AG09319 (cell line): ENCODE measurements around the gene PDLIM7.
A peak's percentile ranks its signal among the peaks of the same experiment; 100 is the strongest.

Experiments used
- DNase-seq: peaks from one replicate; pipeline ENCODE4 v3.0.0-alpha.2; 2010; ENCODE audit warnings: low read depth; ENCODE audit errors: extremely low read depth
- TF ChIP-seq, protein P1 (sequence below): IDR thresholded peaks from 2 replicates; pipeline ENCODE4 v1.5.1; 2011; ENCODE audit warnings: low read depth, mild to moderate bottlenecking, inconsistent platforms, low read length, moderate library complexity

The PDLIM7 gene

DNA sequence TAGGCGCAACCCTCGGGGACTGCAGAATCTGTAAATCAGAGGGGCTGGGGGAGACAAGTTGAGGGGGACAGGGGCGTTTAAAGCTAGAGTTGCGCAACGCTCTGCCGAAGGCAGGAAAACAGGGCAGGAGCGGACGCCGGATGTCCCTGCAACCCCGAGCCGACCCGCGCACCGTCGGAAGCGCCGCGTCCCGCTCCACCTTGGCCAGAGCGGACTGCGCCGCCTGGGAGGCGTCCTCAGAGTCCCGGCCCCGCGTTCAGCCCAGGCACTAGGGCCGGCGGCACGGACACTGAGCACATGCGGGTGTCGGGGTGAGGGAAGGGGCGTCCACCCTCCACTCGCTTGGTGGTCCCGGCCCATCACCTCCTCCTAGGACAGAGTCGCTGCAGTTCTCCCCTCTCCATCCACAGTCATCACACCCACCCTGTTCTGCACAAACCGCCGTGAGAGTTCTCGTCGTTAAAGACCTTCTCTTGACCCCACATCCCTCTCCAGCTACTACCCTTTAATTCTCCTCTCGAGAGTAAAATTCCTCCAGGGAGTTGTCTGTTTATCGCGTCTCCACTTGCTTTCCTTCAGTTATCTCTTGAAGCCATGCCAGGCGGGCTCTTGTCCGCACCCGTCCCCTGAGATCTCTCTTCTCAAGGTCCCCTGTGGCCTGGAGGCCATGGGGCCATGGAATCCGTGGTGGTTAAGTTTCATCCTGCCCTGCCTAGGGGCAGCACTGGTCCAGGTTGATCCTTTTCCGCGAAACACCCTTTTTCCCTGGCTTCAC lies 796 bp upstream of the PDLIM7 start:
- no peak for DNase-seq
- TF ChIP-seq, protein P1, sequence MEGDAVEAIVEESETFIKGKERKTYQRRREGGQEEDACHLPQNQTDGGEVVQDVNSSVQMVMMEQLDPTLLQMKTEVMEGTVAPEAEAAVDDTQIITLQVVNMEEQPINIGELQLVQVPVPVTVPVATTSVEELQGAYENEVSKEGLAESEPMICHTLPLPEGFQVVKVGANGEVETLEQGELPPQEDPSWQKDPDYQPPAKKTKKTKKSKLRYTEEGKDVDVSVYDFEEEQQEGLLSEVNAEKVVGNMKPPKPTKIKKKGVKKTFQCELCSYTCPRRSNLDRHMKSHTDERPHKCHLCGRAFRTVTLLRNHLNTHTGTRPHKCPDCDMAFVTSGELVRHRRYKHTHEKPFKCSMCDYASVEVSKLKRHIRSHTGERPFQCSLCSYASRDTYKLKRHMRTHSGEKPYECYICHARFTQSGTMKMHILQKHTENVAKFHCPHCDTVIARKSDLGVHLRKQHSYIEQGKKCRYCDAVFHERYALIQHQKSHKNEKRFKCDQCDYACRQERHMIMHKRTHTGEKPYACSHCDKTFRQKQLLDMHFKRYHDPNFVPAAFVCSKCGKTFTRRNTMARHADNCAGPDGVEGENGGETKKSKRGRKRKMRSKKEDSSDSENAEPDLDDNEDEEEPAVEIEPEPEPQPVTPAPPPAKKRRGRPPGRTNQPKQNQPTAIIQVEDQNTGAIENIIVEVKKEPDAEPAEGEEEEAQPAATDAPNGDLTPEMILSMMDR, result no peak

DNA sequence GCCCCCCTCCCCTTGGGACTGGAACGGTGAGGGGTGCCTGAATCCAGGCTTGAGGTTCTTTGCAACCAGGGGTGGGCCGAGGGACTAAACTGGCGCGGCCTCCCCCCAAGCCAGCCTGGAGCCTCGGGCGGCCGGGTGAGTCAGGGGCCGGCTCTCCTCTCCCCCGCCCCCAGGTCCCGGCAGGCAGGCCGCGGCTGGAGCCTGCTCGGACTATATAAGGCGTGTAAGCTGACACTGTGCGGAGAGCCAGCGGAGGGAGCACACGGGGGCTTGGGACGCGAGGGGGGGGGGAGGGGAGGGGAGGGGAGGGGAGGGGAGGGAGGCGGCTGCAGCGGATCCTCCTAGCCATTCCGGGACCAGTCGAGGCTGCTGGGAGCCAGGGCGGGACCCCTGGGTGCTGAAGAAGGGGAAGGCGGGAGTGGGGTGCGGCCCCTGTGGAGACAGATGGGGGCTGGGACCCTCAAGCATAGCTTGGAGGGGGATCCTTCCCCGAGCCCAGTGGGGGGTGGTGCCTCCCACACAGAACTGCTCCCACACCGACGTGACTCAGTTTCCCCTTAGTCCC lies 595 bp downstream of the PDLIM7 start:
- TF ChIP-seq, protein P1, result no peak
- peak; percentile 91 for DNase-seq

DNA sequence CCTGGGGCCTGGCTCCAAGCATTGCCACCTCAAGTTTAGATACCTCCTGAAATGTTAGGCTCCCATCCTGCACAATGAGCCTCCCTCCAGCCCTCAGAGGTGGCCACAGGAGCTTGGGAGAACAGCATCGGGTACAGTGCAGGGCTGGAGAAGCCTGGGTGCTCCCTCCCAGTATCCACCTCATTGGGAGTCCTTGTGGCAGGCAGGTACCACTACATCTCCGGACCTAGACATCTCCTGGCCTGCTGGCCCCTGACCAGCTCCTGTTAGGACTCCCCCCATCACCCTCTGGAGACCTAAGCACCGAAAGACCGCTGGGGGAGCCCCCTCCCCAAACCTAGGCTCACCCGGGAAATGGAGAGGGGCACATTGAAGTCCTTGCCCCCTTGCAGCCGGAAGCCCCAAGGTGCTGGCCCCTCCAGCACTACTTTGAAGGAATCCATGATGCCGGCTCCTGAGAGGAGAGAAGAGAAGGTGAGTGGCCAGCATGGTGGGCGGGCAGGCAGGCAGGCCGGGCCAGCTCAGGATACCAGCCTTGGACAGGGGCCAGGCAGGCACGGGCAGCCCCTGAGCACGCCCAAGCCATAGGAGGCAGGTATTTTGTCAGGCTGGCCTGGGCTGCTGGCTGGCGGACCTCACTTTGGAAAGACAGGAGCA lies 1.2 kb downstream of the PDLIM7 start:
- DNase-seq, result no peak

DNA sequence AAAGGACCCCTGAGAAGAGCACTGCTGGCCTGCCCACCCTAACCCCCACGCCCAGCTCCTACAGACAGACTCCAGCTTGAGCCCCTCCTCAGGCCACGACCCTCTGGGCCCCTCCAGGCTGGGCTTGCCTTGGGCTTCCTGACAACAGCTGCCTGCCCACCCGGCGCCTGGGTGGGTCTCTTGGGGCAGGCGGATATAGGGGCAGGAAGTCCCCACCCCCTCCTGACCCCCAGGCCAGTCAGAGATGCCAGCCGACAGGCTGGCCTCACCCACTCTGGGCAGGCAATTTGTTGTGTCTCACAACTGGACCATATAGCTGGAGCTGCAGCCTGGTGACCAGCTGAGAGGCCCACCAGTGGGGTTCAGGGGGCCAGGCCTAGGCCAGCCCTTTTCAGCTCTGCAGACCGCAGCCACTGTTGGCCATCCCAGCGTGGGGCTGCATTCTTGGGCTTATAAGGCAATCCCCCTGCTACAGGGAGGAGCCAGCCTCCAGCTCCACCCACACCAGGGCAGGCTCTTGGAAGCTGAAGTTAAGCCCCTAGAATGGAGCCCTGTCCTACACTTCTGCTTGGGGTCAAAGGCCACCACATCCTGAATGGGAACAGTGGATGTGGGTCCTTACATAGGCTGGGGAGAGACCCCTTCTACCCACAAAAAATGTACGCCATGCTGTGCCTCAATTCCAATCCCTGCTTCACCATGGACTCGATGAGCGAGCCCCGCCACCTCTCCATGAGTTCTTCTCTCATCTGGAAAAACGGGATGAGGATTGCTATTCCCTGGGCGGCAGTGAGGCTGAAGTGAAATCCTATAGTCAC lies 2.0 kb downstream of the PDLIM7 start:
- TF ChIP-seq, protein P1, result no peak
- DNase-seq, result peak; percentile 83

More for the DNA sequence above, 1.2 kb downstream of the PDLIM7 start:
- TF ChIP-seq, protein P1, result peak; percentile 21

DNA sequence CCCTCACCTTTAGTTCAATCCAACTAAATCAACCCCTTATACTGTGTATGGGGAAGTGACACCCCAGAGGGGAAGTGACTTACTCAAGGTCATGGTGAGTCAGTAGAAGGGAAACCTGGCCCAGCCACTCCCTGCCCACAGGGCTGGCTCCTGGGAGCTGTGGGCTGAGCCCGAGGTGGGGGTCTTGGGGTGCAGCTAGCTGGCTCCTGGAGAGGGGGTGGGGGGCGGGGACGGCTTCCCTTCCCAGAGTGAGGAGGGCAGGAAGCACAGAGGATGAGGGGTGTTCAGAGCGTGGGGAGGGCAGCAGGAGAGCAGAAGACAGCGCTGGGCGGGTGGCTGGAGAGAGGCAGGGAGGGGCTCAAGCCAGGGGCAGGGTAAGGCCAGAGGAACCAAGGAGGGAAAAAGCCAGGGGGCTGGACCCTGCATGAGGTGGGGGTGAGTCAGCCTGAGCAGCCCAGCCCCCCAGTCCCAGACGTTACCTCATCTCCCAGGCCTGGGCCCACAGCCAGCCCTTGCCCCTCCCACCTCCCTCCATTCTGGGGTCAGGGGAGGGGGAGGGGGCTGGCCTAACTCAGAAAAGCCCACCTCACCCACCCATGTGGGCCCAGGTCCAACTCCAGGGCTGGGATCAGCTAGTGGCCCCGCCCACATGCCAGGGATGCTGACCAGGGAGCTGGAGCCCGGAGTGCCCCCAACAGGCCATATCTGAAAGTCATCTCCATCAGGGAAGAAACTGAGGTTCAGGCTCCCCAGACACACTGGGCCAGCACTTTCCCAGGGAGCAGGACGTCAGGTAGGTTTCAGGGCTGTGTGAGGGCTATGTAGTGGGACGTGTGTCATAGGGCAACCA lies 2.8 kb downstream of the PDLIM7 start:
- DNase-seq, result no peak
- TF ChIP-seq, protein P1, result peak; percentile 50

DNA sequence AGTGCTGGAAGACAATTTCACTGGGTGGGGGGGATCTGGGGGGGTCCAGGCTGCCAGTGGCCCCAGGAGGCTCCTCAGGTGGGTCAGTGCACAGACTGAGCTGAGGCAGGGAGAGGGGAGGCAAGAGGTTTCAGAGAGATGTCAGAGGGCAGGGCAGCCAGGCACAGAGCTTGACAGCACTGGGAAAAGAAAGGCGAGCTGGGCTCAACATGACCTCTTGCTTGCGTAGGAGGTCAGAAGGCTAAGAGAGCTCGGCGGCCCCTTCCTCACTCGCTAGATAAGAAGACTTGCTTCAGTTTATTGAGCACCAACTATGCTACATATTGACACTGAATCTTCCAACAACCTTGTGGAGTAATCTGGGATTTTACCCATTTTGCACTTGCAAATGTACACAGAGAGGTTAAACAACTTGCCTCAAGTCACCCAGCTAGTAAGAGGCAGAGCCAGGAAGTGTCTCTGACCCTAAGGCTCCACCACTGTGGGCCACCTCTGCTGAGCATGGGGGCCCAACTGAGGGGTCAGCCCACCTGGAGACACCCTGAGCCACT lies 3.5 kb downstream of the PDLIM7 start:
- DNase-seq, result no peak
- TF ChIP-seq, protein P1, result no peak
